Peyer's patch (tissue), 4 donors: ENCODE data around the gene VWF.

ENCODE experiments used
- POLR2A ChIP-seq, 2 donors: fragments of 450-650 bp; IDR thresholded peaks; one replicate each; pipeline ENCODE4 v1.5.1; 2017; ENCODE audit warnings: antibody characterized with exemption in 2 of 2, mild to moderate bottlenecking in 2 of 2, moderate library complexity in 2 of 2
- TF ChIP-seq, protein P1 (sequence below), 6 experiments: fragments of 450-650 bp in 4 of 6; fragments of 200-600 bp in 2 of 6; sonication (generic) in 1 of 6; IDR thresholded peaks; one replicate each; pipeline ENCODE4 v1.5.1; 2017 to 2019; ENCODE audit warnings: antibody characterized with exemption in 6 of 6, mild to moderate bottlenecking in 3 of 6, moderate library complexity in 1 of 6

DNA sequence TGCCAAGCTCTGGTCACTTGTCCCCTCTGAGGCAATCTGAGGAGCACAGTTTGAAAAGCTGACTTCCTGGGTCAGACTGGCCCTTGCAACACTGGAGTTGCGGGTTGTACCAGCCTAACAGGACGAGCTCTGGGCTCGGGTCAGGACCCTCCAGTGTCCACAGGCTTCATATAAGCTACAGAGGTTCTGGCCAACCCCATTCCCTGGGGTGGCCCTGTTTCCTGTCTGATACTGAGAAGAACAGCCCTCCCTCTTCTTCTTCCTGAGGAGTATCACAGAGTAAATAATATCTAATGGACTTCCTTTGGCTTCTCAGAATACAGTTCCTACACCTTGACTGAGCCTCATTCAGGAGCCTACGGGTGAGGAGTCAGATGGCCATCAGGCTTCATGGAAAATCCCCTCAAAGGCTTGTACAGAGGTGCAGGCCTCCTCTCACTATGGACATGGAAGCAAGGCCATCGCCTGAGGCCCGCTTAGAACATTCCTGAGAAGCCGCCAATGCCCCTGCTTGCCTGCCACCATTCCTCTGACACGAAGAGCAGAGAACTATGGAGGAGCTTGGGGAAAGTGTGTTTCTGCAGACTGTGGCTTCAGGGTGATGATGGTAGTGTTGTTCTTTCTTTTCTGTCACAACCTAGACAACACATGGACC, 150.9 kb downstream of the VWF start:
- TF ChIP-seq, protein P1, sequence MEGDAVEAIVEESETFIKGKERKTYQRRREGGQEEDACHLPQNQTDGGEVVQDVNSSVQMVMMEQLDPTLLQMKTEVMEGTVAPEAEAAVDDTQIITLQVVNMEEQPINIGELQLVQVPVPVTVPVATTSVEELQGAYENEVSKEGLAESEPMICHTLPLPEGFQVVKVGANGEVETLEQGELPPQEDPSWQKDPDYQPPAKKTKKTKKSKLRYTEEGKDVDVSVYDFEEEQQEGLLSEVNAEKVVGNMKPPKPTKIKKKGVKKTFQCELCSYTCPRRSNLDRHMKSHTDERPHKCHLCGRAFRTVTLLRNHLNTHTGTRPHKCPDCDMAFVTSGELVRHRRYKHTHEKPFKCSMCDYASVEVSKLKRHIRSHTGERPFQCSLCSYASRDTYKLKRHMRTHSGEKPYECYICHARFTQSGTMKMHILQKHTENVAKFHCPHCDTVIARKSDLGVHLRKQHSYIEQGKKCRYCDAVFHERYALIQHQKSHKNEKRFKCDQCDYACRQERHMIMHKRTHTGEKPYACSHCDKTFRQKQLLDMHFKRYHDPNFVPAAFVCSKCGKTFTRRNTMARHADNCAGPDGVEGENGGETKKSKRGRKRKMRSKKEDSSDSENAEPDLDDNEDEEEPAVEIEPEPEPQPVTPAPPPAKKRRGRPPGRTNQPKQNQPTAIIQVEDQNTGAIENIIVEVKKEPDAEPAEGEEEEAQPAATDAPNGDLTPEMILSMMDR (IDR thresholded peaks at IDR 0.05) = no peak
- TF ChIP-seq POLR2A (IDR thresholded peaks at IDR 0.05) = no peak
